Measurements from ENCODE around the gene RNF14.
A peak's percentile ranks its signal among the peaks of the same experiment; 100 is the strongest.

Gene RNF14

GRCh38 chr5:141957367-141957996 lies 11.4 kb upstream of the RNF14 start:
- H3K4me3 ChIP-seq (ENCODE audit: low read length): no peak overlapping the region
- DNase-seq (ENCODE audit: low read depth): peak; percentile 28
- TF ChIP-seq CTCF (IDR thresholded peaks at IDR 0.05; ENCODE audit: insufficient read depth, low read depth, low read length, missing control alignments): no peak

- no peak within 1 kb of the TSS for H3K4me3 ChIP-seq (ENCODE audit: low read length)
- peak; percentile 14 for DNase-seq (ENCODE audit: low read depth)
- no peak for TF ChIP-seq CTCF (IDR thresholded peaks at IDR 0.05; ENCODE audit: insufficient read depth, low read depth, low read length, missing control alignments)
These were observed 10.8 kb upstream of the RNF14 start, which contains the start of gene PCDH12 for GRCh38 chr5:141958113-141958512. Gene PCDH12 (minus strand): TSS chr5:141958202. CDS start chr5:141957851, 351 bp downstream.

- no peak overlapping the region for H3K4me3 ChIP-seq (ENCODE audit: low read length)
- TF ChIP-seq CTCF (IDR thresholded peaks at IDR 0.05; ENCODE audit: insufficient read depth, low read depth, low read length, missing control alignments): no peak
- DNase-seq (ENCODE audit: low read depth): peak; percentile 68
These were observed 10.2 kb upstream of the RNF14 start for GRCh38 chr5:141958546-141959172.

GRCh38 chr5:141960018-141960417 lies 8.9 kb upstream of the RNF14 start:
- DNase-seq (ENCODE audit: low read depth): no peak

GRCh38 chr5:141960449-141961323 lies 8.2 kb upstream of the RNF14 start:
- TF ChIP-seq CTCF (IDR thresholded peaks at IDR 0.05; ENCODE audit: insufficient read depth, low read depth, low read length, missing control alignments): peak; percentile 91
- H3K4me3 ChIP-seq (ENCODE audit: low read length): no peak overlapping the region
- DNase-seq (ENCODE audit: low read depth): peak; percentile 78

More at GRCh38 chr5:141960018-141960417, 8.9 kb upstream of the RNF14 start:
- H3K4me3 ChIP-seq (ENCODE audit: low read length): no peak overlapping the region
- TF ChIP-seq CTCF (IDR thresholded peaks at IDR 0.05; ENCODE audit: insufficient read depth, low read depth, low read length, missing control alignments): no peak

- no peak for TF ChIP-seq CTCF (IDR thresholded peaks at IDR 0.05; ENCODE audit: insufficient read depth, low read depth, low read length, missing control alignments)
- no peak overlapping the region for H3K4me3 ChIP-seq (ENCODE audit: low read length)
- no peak for DNase-seq (ENCODE audit: low read depth)
These were observed 7.4 kb upstream of the RNF14 start for GRCh38 chr5:141961466-141961865.

Measured in epithelial cell of esophagus (primary cell).